ENCODE measurements around the gene C6orf136.

C6orf136 gene, protein sequence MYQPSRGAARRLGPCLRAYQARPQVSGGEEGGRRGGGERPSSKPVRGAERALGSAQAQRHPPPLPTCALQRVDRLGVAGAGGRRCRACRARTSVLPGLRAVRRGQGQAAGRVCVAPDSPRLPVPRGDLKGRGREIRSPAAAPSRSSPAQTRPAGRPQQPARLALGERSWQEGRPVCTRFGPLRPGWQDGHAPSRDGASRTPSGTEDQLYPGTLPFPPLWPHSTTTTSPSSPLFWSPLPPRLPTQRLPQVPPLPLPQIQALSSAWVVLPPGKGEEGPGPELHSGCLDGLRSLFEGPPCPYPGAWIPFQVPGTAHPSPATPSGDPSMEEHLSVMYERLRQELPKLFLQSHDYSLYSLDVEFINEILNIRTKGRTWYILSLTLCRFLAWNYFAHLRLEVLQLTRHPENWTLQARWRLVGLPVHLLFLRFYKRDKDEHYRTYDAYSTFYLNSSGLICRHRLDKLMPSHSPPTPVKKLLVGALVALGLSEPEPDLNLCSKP

DNA sequence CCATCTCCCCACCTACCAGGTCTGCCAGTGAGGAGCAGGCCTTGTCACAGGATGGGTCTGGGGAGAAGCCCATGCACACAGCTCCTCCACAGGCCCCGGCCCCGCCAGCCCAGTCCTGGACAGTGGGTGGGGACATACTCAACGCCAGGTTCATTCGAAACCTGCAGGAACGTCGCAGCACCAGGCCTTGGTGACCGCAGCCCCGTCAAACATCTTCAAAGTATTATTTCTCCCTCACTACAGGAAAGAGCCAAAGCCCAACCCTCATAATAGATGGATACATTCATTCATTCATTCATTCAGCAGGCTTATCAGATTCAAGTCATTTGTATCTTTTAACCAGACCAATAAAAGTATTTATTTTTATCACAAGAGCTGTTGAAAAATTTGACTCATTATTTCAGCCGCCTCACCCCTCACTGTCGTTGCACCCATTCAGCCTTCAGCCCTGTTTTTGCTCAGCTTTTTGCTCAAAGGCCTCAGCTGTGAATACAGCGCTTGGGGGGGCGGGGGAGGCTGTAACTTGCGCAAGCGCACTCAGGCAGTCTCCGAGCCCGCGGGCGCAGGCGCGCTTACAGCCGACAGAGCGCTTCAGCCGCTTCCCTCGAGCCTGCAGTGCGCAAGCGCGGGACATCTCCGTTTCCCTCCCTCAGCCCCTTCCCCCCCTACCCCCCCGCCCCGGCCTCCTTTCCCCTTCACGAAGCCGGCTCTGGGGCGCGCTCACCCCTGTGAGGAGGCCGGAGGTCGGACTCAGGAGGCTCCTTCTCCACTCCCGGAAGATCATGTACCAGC is at the start of gene C6orf136:
Gene C6orf136 (plus strand): TSS at position 684 of the 792 bp plus-strand sequence. CDS start 99 bp downstream, at position 783.
- peak; percentile 94 for DNase-seq

GRCh38 chr6:30597315-30598144 is 49.4 kb upstream of the C6orf136 start:
- peak; percentile 77 for DNase-seq

- DNase-seq = no peak
Measured at GRCh38 chr6:30598912-30599624, 47.9 kb upstream of the C6orf136 start.

DNA sequence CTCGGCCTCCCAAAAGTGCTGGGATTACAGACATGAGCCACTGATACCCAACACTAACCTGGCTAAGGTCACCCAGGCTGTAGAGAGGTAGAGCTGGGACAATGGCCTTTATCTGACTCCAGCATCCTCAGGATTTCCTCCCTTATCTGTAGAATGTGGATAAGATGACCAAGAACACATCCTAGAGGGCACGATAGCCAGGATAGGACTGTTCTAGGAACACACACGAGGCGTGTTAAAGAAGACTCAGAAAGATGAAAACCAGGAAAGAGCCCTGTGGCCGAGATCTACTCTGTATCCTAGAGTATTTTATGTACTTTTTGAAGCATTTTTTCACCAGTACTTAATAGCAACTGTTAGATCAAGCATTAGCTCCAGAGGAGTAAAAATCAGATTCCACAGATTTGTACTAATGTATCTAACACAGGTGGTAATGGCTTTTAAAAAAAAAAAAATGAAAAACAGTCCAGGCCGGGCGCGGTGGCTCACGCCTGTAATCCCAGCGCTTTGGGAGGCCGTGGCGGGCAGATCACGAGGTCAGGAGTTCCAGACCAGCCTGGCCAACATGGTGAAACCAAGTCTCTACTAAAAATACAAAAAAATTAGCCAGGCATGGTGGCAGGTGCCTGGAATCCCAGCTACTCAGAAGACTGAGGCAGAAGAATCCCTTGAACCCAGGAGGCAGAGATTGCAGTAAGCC is 47.2 kb upstream of the C6orf136 start:
- no peak for DNase-seq

GRCh38 chr6:30600451-30600961 is 46.4 kb upstream of the C6orf136 start:
- no peak for DNase-seq

DNA sequence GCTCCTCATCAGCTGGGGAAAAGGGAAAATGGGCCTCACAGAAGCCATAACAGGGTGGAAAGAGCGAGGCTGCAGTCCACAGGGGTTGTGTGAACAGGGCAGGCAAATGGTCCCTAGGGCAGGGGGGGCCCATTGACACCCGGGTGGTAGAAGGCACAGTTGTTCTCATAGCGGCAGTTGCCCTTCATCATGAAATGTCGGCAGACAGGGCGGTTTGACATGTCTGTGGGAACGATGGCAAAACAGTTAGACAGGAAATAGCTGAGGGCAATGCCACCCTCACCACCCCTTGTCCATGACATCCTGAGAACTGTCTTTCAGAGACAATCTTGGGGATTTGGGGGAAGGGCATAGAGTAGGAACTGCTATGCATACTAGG is 45.5 kb upstream of the C6orf136 start:
- no peak for DNase-seq

DNA sequence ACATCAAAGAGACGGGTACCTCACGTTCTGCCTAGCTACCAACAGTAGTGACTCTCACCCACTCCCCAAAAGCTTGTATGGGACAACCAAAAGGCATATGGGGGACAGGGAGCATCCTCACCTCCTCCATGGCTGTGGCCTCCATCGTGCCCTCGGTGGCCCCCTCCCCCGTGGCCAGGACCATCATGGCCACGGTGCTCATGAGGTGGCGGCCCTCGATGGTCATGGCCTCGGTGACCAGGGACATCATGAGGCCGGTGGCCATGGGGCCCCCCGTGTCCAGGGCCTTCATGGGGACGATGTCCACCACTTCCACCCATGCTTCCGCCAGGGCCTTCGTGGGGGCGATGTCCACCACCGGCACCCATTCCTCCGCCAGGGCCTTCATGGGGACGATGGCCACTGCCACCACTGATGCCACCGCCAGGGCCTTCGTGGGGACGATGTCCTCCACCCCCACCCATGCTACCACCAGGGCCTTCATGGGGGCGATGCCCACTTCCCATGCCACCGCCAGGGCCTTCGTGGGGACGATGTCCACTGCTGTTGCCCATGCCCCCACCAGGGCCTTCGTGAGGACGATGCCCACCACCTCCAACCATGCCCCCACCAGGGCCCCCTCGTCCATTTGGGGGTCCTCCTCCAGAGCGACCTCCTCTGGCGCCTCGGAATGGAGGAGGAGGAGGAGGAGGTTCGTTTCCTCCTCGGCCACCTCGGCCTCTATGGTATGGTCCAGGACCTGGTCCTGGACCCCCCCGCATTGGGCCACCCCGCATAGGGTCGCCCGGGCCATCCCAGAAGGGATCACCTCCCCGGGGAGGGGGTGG is 44.9 kb upstream of the C6orf136 start:
- no peak for DNase-seq

GRCh38 chr6:30603961-30604360 is 43.0 kb upstream of the C6orf136 start:
- no peak for DNase-seq

DNA sequence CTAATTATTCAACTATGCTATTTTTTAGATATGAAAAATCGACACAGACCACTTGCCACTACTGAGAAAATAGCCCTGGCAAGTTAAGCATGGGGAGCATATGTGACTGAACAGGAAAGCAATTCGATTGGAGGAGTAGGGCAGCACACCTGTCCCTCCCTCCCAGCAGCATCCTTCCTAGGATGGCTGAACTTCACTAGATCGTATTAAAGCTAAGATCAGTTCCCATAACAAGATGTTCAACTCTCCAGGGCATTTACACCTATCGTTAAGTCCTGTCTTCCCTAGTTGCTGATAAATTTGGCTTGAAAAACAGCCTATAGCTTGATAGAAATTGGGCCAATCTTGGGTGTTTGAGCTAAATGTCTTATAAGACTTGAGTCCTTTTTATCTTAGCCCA is 36.9 kb upstream of the C6orf136 start:
- DNase-seq = no peak

GRCh38 chr6:30611150-30611855 is 35.6 kb upstream of the C6orf136 start:
- DNase-seq = no peak

DNA sequence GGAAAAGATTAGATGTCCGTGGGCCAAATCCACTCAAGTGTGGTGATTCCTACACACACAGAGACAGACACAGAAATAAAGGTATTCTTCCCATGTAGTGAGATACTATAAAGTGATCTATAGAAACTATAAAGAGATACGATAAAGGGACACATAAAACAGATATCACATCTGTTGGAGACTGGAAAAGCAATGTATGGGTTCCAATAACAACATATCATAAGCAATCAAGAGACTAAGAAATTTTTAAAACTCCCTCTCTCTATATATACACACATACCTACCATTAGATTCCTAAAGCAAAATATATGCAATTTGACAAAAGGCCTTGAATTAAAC is 35.1 kb upstream of the C6orf136 start:
- DNase-seq = no peak

- peak; percentile 6 for DNase-seq
Measured at GRCh38 chr6:30612213-30612612, 34.7 kb upstream of the C6orf136 start.

DNA sequence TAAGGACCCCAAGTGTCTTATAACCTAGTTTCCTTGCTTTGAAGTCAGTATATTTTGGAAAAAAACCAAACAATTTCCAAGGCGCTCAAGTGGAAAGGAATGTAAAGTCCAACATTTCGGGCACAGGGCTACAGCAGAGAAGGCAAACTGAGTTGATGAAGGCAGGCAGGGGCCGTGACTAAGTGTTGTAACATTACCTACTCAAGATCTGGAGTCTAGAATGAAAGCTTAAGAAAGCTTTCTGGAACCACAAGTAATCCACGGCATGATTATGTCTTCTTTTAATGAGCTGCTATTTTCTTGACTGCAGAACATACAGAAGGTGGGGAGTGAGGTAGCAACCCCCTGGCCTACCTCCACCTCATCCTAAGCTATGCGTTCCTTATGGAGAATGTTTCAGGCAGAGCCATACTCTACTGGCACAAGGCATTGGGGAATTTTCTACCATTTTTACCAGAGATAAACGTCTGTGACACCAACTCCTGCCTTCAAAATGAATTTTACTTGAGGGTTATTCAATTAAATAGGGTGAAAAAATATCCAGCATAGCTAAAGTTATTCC is 34.2 kb upstream of the C6orf136 start:
- no peak for DNase-seq

DNA sequence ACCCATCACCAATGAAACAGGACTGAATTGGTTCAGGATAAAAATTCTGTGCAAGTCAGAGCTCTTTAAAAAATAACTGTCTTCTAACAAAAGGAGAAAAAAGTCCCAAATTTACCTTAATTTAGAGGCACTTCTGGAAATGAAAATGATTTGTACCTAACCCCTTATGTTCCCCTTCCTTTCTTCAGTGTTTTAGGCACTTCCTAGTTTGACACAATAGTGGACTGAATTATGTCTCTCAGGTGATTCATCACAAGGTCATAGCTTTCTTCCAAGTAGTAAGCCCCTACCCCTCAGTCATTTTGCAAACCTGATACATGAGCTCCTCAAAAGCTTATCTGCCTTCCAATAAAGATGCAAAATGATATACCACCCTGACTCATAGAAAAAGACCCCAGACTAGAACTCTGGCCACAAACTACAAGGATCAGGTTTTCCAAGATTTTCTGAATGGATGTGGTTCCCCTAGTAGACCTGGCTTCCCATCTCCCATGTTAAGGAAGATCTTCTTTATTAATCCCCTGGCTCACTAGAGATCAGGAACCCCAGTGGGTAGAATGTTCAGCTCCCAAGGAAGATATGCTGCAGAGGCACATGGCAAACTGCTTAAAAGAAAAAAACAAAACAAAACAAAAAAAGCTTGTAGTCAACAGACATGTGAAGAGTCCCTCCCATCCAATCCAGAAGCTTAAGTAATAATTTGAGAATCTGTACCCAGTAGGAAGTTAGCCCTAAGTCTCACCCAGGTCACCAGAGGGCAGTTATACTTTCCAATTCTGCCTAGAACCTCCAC is 33.5 kb upstream of the C6orf136 start:
- DNase-seq = peak; percentile 7

DNA sequence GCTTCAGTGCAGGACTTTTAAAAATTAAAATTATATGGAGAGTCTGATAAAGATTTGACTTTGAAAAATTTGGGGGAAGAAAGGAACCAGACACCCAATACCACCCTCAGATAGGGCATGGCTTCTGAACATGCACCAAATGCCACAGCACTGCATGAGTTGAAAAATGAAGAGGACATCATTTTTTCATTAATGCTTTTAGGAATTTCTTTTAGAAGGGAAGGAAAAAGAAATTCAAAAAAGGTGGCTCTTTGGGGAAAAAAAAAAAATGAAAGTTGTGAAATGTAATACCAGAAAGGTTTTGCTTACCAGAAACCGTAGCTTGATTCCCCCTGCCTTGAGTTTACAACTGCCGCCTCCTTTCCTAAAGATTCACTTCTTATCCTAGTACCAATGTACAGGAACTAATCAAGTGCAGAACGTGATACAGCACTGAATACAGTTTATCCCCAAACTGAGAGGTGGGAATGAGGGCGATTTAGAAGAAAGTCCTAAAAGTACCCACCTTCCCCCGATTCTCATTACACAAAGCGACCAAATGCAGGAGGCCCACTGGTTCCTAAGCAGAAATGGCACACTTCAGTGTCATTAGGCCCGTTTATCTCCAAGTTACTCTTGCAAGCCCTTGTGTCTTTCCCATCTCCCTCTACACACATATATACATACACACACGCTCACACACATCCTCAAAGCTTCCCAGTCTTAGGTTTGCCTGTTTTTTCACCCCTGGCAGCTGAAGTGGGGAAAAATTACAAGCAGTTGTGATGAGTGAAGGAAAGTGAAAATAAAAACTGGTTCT is 32.7 kb upstream of the C6orf136 start:
- DNase-seq = no peak

- DNase-seq = peak; percentile 97
Measured at GRCh38 chr6:30614843-30615218, 32.1 kb upstream of the C6orf136 start.

- peak; percentile 65 for DNase-seq
Measured at GRCh38 chr6:30615219-30615957, 31.5 kb upstream of the C6orf136 start.
